Ishikawa (cell line): ENCODE measurements around the gene PLPPR5.

ENCODE experiments used
- CEBPB ChIP-seq: IDR thresholded peaks from 2 replicates; pipeline ENCODE4 v1.6.1; 2012
- CREB1 ChIP-seq: IDR thresholded peaks from 2 replicates; pipeline ENCODE4 v1.6.1; 2012; ENCODE audit warnings: low read depth
- EGR1 ChIP-seq: IDR thresholded peaks from 2 replicates; pipeline ENCODE4 v1.6.1; 2012
- EP300 ChIP-seq: IDR thresholded peaks from 2 replicates; pipeline ENCODE4 v1.6.1; 2012; ENCODE audit warnings: borderline replicate concordance
- FOXM1 ChIP-seq: IDR thresholded peaks from 2 replicates; pipeline ENCODE4 v1.6.1; 2012; ENCODE audit warnings: low read depth, borderline replicate concordance
- NFIC ChIP-seq: IDR thresholded peaks from 2 replicates; pipeline ENCODE4 v1.6.1; 2012
- RAD21 ChIP-seq: IDR thresholded peaks from 2 replicates; pipeline ENCODE4 v1.6.1; 2012; ENCODE audit warnings: low read depth
- TAF1 ChIP-seq: IDR thresholded peaks from 2 replicates; pipeline ENCODE4 v1.6.1; 2012; ENCODE audit warnings: low read depth, mild to moderate bottlenecking
- TCF12 ChIP-seq: IDR thresholded peaks from 2 replicates; pipeline ENCODE4 v1.6.1; 2012; ENCODE audit warnings: low read depth
- TEAD4 ChIP-seq: IDR thresholded peaks from 2 replicates; pipeline ENCODE4 v1.6.1; 2012
- YY1 ChIP-seq: IDR thresholded peaks from 2 replicates; pipeline ENCODE4 v1.6.1; 2012; ENCODE audit warnings: low read depth
- ZBTB7A ChIP-seq: IDR thresholded peaks from 2 replicates; pipeline ENCODE4 v1.6.1; 2012; ENCODE audit warnings: low read depth
- TF ChIP-seq, protein P1 (sequence below): IDR thresholded peaks from 2 replicates; pipeline ENCODE4 v1.6.1; 2012; ENCODE audit warnings: low read depth, mild to moderate bottlenecking
- TF ChIP-seq, protein P2 (sequence below): IDR thresholded peaks from 2 replicates; pipeline ENCODE4 v1.6.1; 2012
- TF ChIP-seq, protein P3 (sequence below): IDR thresholded peaks from 2 replicates; pipeline ENCODE4 v1.6.1; 2012

PLPPR5 gene

DNA sequence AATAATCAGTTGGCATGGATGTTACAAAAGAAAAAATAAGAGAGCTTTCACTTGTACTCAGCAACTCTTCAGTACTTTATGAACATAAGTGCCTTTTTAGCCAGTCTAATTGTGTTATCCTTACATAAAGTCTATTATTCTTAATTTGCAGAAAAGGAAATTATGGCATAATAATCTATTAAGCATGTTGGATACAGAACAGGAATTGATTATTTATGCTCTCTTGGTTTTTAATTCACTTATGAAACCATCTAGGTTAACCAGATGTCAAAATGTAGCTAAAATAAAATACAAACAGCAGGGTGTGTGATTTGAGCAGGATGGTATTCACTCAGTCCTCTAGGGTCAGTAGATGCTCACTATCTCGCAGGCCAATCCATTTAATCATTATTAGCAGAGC, 79.7 kb downstream of the PLPPR5 start:
- no peak for TF ChIP-seq RAD21
- no peak for TF ChIP-seq NFIC
- TF ChIP-seq TEAD4 = no peak
- TF ChIP-seq EP300 = no peak
- TF ChIP-seq YY1 = no peak
- TF ChIP-seq TCF12 = no peak
- TF ChIP-seq, protein P1, sequence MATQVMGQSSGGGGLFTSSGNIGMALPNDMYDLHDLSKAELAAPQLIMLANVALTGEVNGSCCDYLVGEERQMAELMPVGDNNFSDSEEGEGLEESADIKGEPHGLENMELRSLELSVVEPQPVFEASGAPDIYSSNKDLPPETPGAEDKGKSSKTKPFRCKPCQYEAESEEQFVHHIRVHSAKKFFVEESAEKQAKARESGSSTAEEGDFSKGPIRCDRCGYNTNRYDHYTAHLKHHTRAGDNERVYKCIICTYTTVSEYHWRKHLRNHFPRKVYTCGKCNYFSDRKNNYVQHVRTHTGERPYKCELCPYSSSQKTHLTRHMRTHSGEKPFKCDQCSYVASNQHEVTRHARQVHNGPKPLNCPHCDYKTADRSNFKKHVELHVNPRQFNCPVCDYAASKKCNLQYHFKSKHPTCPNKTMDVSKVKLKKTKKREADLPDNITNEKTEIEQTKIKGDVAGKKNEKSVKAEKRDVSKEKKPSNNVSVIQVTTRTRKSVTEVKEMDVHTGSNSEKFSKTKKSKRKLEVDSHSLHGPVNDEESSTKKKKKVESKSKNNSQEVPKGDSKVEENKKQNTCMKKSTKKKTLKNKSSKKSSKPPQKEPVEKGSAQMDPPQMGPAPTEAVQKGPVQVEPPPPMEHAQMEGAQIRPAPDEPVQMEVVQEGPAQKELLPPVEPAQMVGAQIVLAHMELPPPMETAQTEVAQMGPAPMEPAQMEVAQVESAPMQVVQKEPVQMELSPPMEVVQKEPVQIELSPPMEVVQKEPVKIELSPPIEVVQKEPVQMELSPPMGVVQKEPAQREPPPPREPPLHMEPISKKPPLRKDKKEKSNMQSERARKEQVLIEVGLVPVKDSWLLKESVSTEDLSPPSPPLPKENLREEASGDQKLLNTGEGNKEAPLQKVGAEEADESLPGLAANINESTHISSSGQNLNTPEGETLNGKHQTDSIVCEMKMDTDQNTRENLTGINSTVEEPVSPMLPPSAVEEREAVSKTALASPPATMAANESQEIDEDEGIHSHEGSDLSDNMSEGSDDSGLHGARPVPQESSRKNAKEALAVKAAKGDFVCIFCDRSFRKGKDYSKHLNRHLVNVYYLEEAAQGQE = no peak
- TF ChIP-seq, protein P2, sequence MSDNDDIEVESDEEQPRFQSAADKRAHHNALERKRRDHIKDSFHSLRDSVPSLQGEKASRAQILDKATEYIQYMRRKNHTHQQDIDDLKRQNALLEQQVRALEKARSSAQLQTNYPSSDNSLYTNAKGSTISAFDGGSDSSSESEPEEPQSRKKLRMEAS = no peak
- TF ChIP-seq, protein P3, sequence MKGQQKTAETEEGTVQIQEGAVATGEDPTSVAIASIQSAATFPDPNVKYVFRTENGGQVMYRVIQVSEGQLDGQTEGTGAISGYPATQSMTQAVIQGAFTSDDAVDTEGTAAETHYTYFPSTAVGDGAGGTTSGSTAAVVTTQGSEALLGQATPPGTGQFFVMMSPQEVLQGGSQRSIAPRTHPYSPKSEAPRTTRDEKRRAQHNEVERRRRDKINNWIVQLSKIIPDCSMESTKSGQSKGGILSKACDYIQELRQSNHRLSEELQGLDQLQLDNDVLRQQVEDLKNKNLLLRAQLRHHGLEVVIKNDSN = no peak
- no peak for TF ChIP-seq FOXM1
- no peak for TF ChIP-seq CEBPB

DNA sequence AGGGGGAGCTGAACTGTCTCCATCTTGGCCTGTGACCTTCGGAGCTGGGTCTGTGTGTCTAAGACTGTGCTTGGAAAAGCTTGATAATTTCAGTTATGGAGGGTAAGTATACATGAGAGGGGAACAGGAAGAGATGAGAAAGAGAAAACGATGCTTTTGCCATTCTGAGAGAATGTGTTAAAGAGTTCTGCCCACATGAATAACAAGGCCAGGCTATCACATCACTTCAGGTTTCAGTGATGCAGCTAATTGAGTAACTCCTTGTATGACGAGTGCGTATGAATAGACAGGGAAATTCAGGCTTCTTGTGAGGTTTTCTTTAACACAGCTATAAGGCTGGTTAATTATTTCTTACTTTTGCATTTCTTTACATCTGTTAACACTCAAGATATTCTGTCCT, 81.0 kb downstream of the PLPPR5 start:
- TF ChIP-seq, protein P1 = no peak
- TF ChIP-seq CREB1 (no peak), TEAD4 (no peak), YY1 (no peak), EP300 (no peak), RAD21 (no peak), ZBTB7A (no peak), CEBPB (no peak), EGR1 (no peak), FOXM1 (no peak), TAF1 (no peak)
- TF ChIP-seq, protein P2 = no peak
- TF ChIP-seq, protein P3 = no peak

DNA sequence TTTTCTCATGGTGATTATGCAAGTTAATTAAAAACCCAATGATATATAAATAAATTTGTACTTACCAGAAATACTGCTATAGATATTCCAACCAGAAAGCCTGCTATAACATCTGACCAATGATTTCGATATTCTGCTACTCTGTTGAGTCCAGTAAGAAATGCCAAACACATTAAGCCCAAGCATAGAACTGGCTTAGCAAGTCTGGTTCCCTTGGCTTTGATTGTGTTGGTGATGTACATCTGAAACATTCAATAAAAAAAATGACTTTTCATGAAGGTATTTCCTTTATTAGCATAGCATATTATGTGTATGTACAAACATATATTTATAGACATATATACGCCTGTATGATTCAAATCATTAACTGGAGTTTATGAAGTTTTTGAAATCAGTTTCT, 82.8 kb downstream of the PLPPR5 start:
- no peak for TF ChIP-seq TAF1
- TF ChIP-seq RAD21 = no peak
- TF ChIP-seq, protein P3 = no peak
- no peak for TF ChIP-seq TEAD4
- TF ChIP-seq CEBPB = no peak
- TF ChIP-seq, protein P1 = no peak
- TF ChIP-seq, protein P2 = no peak
- TF ChIP-seq NFIC = no peak
- no peak for TF ChIP-seq EP300

DNA sequence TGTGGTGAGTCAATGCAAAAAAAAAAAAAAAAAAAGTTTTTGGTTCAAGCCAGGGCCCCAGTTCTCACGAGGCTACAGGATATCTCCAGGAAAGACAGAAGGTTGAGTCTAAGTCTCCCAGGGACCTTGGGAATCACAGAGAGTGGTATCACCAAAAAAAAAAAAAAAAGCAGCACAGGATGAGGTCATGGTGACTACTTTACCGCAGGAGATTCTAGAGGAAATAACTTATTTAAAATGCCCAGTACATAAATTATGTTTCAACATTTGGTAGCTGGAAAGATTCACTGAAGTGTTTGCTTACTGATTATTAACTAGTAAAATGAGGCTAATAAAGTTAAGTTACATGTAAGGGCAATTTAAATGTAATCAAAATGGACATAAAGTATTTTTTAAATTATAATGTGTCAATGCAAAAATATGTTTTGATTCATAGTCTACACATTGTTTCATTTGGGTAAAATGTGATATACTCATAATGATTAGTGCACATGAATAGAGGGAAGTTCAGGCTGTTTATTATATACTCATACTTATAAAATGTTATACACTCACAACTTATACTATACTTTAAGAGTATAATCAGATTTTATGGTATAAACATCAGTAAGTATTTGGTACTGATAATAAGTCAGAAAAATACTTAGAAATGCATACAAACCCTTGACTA, 84.1 kb downstream of the PLPPR5 start:
- TF ChIP-seq ZBTB7A = no peak
- TF ChIP-seq CREB1 = no peak
- TF ChIP-seq EGR1 = no peak
- TF ChIP-seq, protein P3 = no peak
- no peak for TF ChIP-seq TCF12
- TF ChIP-seq EP300 = no peak
- no peak for TF ChIP-seq TEAD4
- TF ChIP-seq, protein P1 = no peak
- TF ChIP-seq FOXM1 = no peak
